ENCODE data around the gene DYNC1H1.

DYNC1H1 gene

GRCh38 chr14:102086972-102087761, 122.8 kb downstream of the DYNC1H1 start, which contains the start of gene HSP90AA1:
TSS of gene HSP90AA1 (minus strand) at chr14:102087044. CDS start at chr14:102086378, 666 bp downstream.
- peaks cover 67% of the 10 kb centered on the region for H3K4me1 Mint-ChIP-seq
- DNase-seq (peak; percentile 95 to 96), ATAC-seq (peak; percentile 81)

GRCh38 chr14:102087762-102088011, 123.3 kb downstream of the DYNC1H1 start:
- Mint-ChIP-seq H3K27me3 (no peaks in the 10 kb centered on the region), H3K4me3 (peak overlapping the region; percentile 95 to 97), H3K4me1 (peaks cover 61% of the 10 kb centered on the region), H3K9me3 (no peaks in the 10 kb centered on the region), H3K27ac (peak overlapping the region; percentile 99)
- ATAC-seq (no peak), DNase-seq (no peak)

More at GRCh38 chr14:102086972-102087761, 122.8 kb downstream of the DYNC1H1 start, which contains the start of gene HSP90AA1:
- H3K27me3 Mint-ChIP-seq, result no peaks in the 10 kb centered on the region
- peak within 1 kb of the TSS; percentile 95 to 97 for H3K4me3 Mint-ChIP-seq
- H3K9me3 Mint-ChIP-seq, result no peaks in the 10 kb centered on the region
- H3K27ac Mint-ChIP-seq, result peak within 1 kb of the TSS; percentile 99

GRCh38 chr14:102088012-102088792, 123.8 kb downstream of the DYNC1H1 start:
- Mint-ChIP-seq H3K4me3 (peak overlapping the region; percentile 95 to 97), H3K27me3 (no peaks in the 10 kb centered on the region), H3K4me1 (peaks cover 56% of the 10 kb centered on the region), H3K27ac (peak overlapping the region; percentile 99), H3K9me3 (no peaks in the 10 kb centered on the region)
- peak; percentile 52 for ATAC-seq
- peak; percentile 60 to 73 for DNase-seq

GRCh38 chr14:102089621-102090343, 125.4 kb downstream of the DYNC1H1 start:
- no peak for ATAC-seq
- H3K4me3 Mint-ChIP-seq, result peak overlapping the region; percentile 95 to 97
- H3K9me3 Mint-ChIP-seq, result no peaks in the 10 kb centered on the region
- peaks cover 46% of the 10 kb centered on the region for H3K4me1 Mint-ChIP-seq
- H3K27me3 Mint-ChIP-seq, result no peaks in the 10 kb centered on the region
- peak overlapping the region in 1 of 2 donors; percentile 65 for H3K27ac Mint-ChIP-seq
- DNase-seq, result no peak

GRCh38 chr14:102090713-102091112, 126.3 kb downstream of the DYNC1H1 start:
- H3K4me1 Mint-ChIP-seq, result peaks cover 46% of the 10 kb centered on the region
- H3K4me3 Mint-ChIP-seq, result no peak overlapping the region
- no peaks in the 10 kb centered on the region for H3K27me3 Mint-ChIP-seq

GRCh38 chr14:102092806-102093205, 128.4 kb downstream of the DYNC1H1 start:
- peaks cover 52% of the 10 kb centered on the region for H3K4me1 Mint-ChIP-seq
- ATAC-seq (no peak), DNase-seq (no peak)
- no peak overlapping the region for H3K4me3 Mint-ChIP-seq
- no peak overlapping the region for H3K27ac Mint-ChIP-seq
- no peaks in the 10 kb centered on the region for H3K27me3 Mint-ChIP-seq
- no peaks in the 10 kb centered on the region for H3K9me3 Mint-ChIP-seq

More at GRCh38 chr14:102090713-102091112, 126.3 kb downstream of the DYNC1H1 start:
- DNase-seq, result no peak
- H3K9me3 Mint-ChIP-seq, result no peaks in the 10 kb centered on the region
- no peak for ATAC-seq
- no peak overlapping the region for H3K27ac Mint-ChIP-seq

GRCh38 chr14:102094101-102094500, 129.7 kb downstream of the DYNC1H1 start:
- Mint-ChIP-seq H3K9me3 (no peaks in the 10 kb centered on the region), H3K4me1 (peaks cover 41% of the 10 kb centered on the region), H3K4me3 (no peak overlapping the region), H3K27ac (no peak overlapping the region), H3K27me3 (no peaks in the 10 kb centered on the region)
- no peak for DNase-seq
- ATAC-seq, result no peak

GRCh38 chr14:102095231-102095870, 131.0 kb downstream of the DYNC1H1 start:
- Mint-ChIP-seq H3K27ac (peak overlapping the region; percentile 52 to 83), H3K4me3 (peak overlapping the region in 1 of 2 donors; percentile 14), H3K4me1 (peaks cover 28% of the 10 kb centered on the region), H3K9me3 (no peaks in the 10 kb centered on the region), H3K27me3 (no peaks in the 10 kb centered on the region)
- DNase-seq (no peak), ATAC-seq (peak; percentile 62)

GRCh38 chr14:102095871-102096568, 131.6 kb downstream of the DYNC1H1 start:
- ATAC-seq, result peak; percentile 53

GRCh38 chr14:102096569-102097188, 132.3 kb downstream of the DYNC1H1 start:
- H3K27me3 Mint-ChIP-seq, result no peaks in the 10 kb centered on the region
- peak; percentile 63 for ATAC-seq
- H3K9me3 Mint-ChIP-seq, result no peaks in the 10 kb centered on the region
- H3K27ac Mint-ChIP-seq, result peak overlapping the region in 1 of 2 donors; percentile 89
- H3K4me1 Mint-ChIP-seq, result peaks cover 26% of the 10 kb centered on the region
- peak overlapping the region in 1 of 2 donors; percentile 41 for H3K4me3 Mint-ChIP-seq
- peak; percentile 41 to 50 for DNase-seq

More at GRCh38 chr14:102095871-102096568, 131.6 kb downstream of the DYNC1H1 start:
- peak overlapping the region in 1 of 2 donors; percentile 14 for H3K4me3 Mint-ChIP-seq
- H3K27ac Mint-ChIP-seq, result no peak overlapping the region
- H3K9me3 Mint-ChIP-seq, result no peaks in the 10 kb centered on the region
- H3K4me1 Mint-ChIP-seq, result peaks cover 26% of the 10 kb centered on the region
- no peak for DNase-seq
- H3K27me3 Mint-ChIP-seq, result no peaks in the 10 kb centered on the region

- ATAC-seq, result no peak
- Mint-ChIP-seq H3K4me3 (no peak overlapping the region), H3K27me3 (no peaks in the 10 kb centered on the region), H3K9me3 (no peaks in the 10 kb centered on the region), H3K4me1 (peaks cover 26% of the 10 kb centered on the region), H3K27ac (peak overlapping the region in 1 of 2 donors; percentile 49)
- no peak for DNase-seq
Observed at GRCh38 chr14:102097441-102098135, 133.2 kb downstream of the DYNC1H1 start.

- ATAC-seq (no peak), DNase-seq (no peak)
- Mint-ChIP-seq H3K4me3 (no peak overlapping the region), H3K27me3 (no peaks in the 10 kb centered on the region), H3K9me3 (no peaks in the 10 kb centered on the region), H3K4me1 (no peaks in the 10 kb centered on the region), H3K27ac (no peak overlapping the region)
Observed at GRCh38 chr14:102103062-102103695, 138.8 kb downstream of the DYNC1H1 start.

GRCh38 chr14:102105369-102105768, 141.0 kb downstream of the DYNC1H1 start:
- DNase-seq (no peak), ATAC-seq (no peak)
- peaks cover 10 to 14% of the 10 kb centered on the region in 2 donors for H3K9me3 Mint-ChIP-seq
- H3K4me3 Mint-ChIP-seq, result no peak overlapping the region
- no peaks in the 10 kb centered on the region for H3K4me1 Mint-ChIP-seq
- H3K27ac Mint-ChIP-seq, result no peak overlapping the region
- H3K27me3 Mint-ChIP-seq, result no peaks in the 10 kb centered on the region
